Measurements from ENCODE around the gene CXCR2.

The CXCR2 gene

DNA sequence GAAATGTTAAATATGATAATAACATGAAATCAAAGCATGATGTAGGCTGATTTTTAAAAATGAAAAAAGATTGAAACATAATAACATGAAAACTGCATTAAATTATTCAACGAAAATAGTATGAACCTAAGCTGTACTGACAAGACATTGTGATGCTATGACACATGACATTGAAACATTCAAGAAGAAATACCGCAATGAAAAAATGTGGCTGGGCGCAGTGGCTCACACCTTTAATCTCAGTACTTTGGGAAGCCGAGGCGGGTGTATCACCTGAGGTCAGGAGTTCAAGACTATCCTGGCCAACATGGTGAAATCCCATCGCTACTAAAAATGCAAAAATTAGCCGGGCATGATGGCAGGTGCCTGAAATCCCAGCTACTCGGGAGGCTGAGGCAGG, 26.3 kb downstream of the CXCR2 start:
- Histone ChIP-seq H3K27me3 (replicated peaks) (peaks cover 2% of the 10 kb centered on the region), H3K27ac (no peak overlapping the region), H3K36me3 (replicated peaks) (no peaks in the 10 kb centered on the region), H3K4me3 (ENCODE audit: low read depth, low read length) (no peak overlapping the region)
- DNase-seq, result no peak
- in situ Hi-C loops (cut with HindIII; ENCODE audit: low pct_ligation_motif_present, low sequenced_read_pairs), result no loop called here
- TF ChIP-seq, protein P1, sequence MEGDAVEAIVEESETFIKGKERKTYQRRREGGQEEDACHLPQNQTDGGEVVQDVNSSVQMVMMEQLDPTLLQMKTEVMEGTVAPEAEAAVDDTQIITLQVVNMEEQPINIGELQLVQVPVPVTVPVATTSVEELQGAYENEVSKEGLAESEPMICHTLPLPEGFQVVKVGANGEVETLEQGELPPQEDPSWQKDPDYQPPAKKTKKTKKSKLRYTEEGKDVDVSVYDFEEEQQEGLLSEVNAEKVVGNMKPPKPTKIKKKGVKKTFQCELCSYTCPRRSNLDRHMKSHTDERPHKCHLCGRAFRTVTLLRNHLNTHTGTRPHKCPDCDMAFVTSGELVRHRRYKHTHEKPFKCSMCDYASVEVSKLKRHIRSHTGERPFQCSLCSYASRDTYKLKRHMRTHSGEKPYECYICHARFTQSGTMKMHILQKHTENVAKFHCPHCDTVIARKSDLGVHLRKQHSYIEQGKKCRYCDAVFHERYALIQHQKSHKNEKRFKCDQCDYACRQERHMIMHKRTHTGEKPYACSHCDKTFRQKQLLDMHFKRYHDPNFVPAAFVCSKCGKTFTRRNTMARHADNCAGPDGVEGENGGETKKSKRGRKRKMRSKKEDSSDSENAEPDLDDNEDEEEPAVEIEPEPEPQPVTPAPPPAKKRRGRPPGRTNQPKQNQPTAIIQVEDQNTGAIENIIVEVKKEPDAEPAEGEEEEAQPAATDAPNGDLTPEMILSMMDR (IDR thresholded peaks at IDR 0.05; ENCODE audit: low read depth, low read length, missing control alignments), result no peak

DNA sequence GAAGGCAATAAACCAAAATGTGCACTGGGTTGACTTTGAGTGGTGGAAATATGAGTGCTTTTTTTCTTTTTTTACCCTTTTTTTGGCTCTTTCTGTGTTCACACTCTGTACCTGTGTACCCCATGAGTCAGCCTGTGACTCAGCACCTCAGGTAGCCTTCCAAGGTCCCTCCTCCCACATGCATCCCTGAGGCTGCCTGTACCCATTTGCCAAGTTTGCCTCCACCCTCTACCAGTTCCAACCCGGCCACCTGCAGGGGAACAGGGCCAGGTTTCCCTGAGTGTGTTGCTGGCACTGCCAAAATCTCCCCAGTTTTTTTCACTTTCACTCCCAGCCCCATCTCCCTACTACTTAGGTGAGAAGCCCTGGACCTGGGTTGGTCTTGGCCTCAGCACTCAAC, 26.9 kb downstream of the CXCR2 start:
- no peak overlapping the region for H3K27ac ChIP-seq
- in situ Hi-C loops (cut with HindIII; ENCODE audit: low pct_ligation_motif_present, low sequenced_read_pairs), result no loop called here
- no peak overlapping the region for H3K4me3 ChIP-seq (ENCODE audit: low read depth, low read length)
- H3K27me3 ChIP-seq (replicated peaks), result peaks cover 2% of the 10 kb centered on the region
- no peak for DNase-seq
- H3K36me3 ChIP-seq (replicated peaks), result no peaks in the 10 kb centered on the region
- TF ChIP-seq, protein P1 (IDR thresholded peaks at IDR 0.05; ENCODE audit: low read depth, low read length, missing control alignments), result no peak

DNA sequence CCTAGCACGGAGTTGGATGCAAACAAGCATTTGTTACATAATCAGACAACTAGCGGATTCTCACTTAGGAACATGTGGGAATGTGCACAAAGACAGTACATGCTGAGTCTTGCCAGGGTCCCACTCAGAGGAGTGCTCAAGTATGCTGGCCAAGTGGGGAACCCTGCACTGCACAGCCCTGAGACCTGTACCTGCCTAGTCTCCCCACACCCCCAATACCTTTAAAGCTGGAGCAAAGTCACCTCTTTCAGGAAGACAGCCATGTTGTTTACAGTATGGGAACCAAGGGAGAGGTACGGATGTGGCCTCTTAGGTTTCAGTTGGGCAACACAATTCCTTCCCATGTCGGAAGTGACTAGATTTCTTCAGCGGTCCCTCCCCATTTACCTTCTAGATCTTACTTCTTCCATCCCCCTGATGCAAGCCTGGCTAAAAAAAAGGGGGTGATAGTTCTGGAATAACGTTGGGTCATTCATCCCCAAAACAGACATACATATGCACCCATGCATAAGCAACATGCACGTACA, 30.2 kb downstream of the CXCR2 start:
- TF ChIP-seq, protein P1 (IDR thresholded peaks at IDR 0.05; ENCODE audit: low read depth, low read length, missing control alignments), result no peak
- Histone ChIP-seq H3K36me3 (replicated peaks) (no peaks in the 10 kb centered on the region), H3K27me3 (replicated peaks) (peaks cover 2% of the 10 kb centered on the region), H3K27ac (no peak overlapping the region), H3K4me3 (ENCODE audit: low read depth, low read length) (no peak overlapping the region)
- DNase-seq, result no peak
- in situ Hi-C loops (cut with HindIII; ENCODE audit: low pct_ligation_motif_present, low sequenced_read_pairs), result no loop called here

DNA sequence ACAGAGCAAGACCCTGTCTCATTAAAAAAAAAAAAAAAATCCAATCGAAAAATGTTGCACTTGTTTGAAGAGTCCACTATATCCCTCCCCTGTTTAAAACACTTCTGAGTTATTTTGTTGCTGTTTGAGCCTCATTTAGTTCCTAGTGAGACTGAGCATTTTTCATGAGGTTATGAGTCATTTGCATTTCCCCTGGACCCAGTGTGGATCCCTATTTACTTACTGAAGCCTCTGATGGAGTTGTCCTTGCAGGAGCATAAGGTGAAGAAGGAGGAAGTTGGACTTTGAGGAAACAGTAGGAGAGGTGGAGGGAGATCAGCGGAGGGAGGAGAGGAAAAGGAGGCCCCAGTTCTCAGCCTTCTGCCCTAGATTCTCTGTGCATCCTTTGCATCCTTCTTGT, 35.8 kb downstream of the CXCR2 start:
- peaks cover 5% of the 10 kb centered on the region for H3K27me3 ChIP-seq (replicated peaks)
- in situ Hi-C loops (cut with HindIII; ENCODE audit: low pct_ligation_motif_present, low sequenced_read_pairs), result no loop called here
- TF ChIP-seq, protein P1 (IDR thresholded peaks at IDR 0.05; ENCODE audit: low read depth, low read length, missing control alignments), result no peak
- no peaks in the 10 kb centered on the region for H3K36me3 ChIP-seq (replicated peaks)
- no peak overlapping the region for H3K4me3 ChIP-seq (ENCODE audit: low read depth, low read length)
- H3K27ac ChIP-seq, result no peak overlapping the region
- DNase-seq, result no peak

DNA sequence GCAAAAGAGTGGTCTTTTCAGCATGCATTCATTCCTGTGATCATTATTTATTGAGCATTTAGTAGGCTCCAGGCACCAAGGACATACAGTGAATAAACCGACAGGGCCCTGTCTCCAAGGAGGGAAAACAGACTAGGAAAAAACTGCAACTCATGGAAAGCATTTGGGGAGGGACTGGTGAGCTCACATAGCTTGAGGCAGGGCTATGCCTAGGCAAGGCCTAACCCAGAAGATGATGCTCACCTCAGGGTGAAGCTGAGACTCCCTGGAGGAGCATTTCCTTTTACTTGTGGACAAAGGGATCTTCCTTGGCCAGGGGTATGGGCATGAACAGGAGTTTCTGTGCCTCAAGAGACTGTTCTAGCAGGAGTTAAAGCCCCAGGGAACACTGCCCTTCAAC, 37.0 kb downstream of the CXCR2 start:
- in situ Hi-C loops (cut with HindIII; ENCODE audit: low pct_ligation_motif_present, low sequenced_read_pairs), result no loop called here
- Histone ChIP-seq H3K4me3 (ENCODE audit: low read depth, low read length) (no peak overlapping the region), H3K27ac (no peak overlapping the region), H3K36me3 (replicated peaks) (no peaks in the 10 kb centered on the region), H3K27me3 (replicated peaks) (peaks cover 5% of the 10 kb centered on the region)
- TF ChIP-seq, protein P1 (IDR thresholded peaks at IDR 0.05; ENCODE audit: low read depth, low read length, missing control alignments), result no peak
- no peak for DNase-seq

DNA sequence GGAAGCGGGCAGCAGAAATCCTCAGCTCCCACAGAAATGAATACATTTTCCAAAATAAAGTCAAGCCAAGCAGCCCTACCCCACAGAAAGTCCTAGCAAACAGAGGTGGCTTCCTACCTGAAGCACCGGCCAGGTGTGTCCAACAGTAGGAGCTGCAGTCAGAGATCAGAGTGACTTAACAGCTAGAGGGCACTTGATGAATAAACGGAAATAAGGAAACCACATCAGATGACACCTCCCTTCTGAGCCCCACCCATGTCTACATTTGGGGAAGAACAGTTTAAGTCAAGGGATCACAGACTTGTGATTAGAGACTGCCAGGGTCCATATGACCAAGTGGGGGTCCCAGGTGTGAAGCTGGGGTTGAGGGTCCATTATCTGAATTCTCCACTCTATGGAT, 41.0 kb downstream of the CXCR2 start, which contains the start of gene CXCR1:
TSS of gene CXCR1 (minus strand) at position 172 of the 400 bp plus-strand sequence. CDS start 1,751 bp downstream, outside the sequence.
- Histone ChIP-seq H3K27ac (no peak within 1 kb of the TSS), H3K4me3 (ENCODE audit: low read depth, low read length) (no peak within 1 kb of the TSS), H3K36me3 (replicated peaks) (no peaks in the 10 kb centered on the region), H3K27me3 (replicated peaks) (peaks cover 2% of the 10 kb centered on the region)
- in situ Hi-C loops (cut with HindIII; ENCODE audit: low pct_ligation_motif_present, low sequenced_read_pairs), result no loop called here
- TF ChIP-seq, protein P1 (IDR thresholded peaks at IDR 0.05; ENCODE audit: low read depth, low read length, missing control alignments), result no peak
- DNase-seq, result no peak

Data from brain microvascular endothelial cell (primary cell).